Measurements from ENCODE around the gene ALX4.

ALX4 gene

GRCh38 chr11:44224867-44225501 lies 85.0 kb downstream of the ALX4 start:
- TF ChIP-seq CTCF (conservative IDR thresholded peaks at IDR 0.05; ENCODE audit: low read depth, low read length): no peak
- no peak overlapping the region for H3K4me3 ChIP-seq (ENCODE audit: low read depth, low read length)
- no peak for DNase-seq (ENCODE audit: low read depth)

GRCh38 chr11:44223238-44223637 lies 86.7 kb downstream of the ALX4 start:
- peak; percentile 50 for DNase-seq (ENCODE audit: low read depth)
- no peak overlapping the region for H3K4me3 ChIP-seq (ENCODE audit: low read depth, low read length)
- TF ChIP-seq CTCF (conservative IDR thresholded peaks at IDR 0.05; ENCODE audit: low read depth, low read length): no peak

DNA sequence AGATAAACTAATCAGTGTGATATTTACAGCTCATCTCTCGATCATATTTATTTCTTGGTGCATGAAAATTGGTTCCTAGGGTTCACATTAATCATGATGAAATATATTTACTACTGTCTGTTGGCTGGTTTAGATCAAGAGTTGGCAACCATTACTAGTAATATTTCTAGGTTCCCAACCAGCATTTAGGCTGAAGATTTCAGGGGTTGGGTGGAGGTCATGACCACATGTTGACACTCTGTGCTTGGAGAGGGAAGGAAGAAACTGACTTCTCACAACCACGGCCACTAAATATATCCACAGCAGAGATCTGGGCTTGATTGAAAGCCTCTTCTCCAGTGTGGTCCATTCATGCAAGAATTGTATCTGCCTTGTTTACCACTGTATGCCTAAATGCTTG lies 87.9 kb downstream of the ALX4 start:
- no peak for TF ChIP-seq CTCF (conservative IDR thresholded peaks at IDR 0.05; ENCODE audit: low read depth, low read length)
- DNase-seq (ENCODE audit: low read depth): no peak
- no peak overlapping the region for H3K4me3 ChIP-seq (ENCODE audit: low read depth, low read length)

- DNase-seq (ENCODE audit: low read depth): no peak
- no peak for TF ChIP-seq CTCF (conservative IDR thresholded peaks at IDR 0.05; ENCODE audit: low read depth, low read length)
- no peak overlapping the region for H3K4me3 ChIP-seq (ENCODE audit: low read depth, low read length)
These were observed 88.5 kb downstream of the ALX4 start for GRCh38 chr11:44221456-44221855.

DNA sequence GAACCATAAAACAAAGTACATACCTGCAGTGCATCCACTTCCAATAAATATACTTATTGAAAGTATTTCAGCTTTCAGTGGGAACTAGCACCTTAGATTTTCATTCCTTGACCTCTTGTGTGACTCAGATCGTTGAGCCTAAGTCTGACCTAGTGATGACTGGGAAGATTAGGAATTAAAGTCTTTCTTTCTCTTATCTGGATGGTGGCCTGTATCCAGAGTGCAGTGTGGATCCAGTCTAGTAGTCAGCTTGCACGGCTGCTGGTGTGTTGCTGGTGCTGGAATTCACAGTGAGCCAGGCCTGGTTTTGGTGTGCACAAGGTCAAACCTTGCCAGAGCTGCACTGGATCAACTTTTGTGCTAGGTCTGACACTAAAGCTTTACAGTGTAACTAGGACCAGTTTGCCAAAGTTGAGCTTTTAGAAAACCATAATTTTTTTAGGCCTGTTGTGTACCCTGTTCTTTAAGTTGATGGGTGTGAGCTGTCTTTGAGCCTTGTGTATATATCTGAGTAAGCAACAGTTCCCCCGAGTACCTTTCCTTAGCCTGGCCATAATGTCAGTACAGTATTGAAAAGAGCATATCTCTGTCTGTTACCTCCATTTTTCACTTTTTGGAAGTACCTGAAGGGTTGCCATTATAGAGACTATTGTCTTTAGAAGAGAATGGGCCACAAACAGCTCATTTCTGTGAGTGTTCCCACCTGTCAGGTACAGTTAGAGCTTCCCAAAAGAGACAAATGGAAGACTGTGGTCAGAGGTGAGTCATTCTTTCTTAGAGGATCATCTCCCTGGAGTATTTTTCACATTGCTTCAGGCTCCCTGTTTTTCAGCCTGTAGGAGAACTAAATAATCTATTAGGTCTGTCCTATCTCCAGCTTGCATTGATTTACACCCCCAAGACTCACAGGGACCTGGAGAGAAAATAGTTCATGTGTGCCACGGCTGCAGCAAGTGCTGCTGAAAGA lies 89.8 kb downstream of the ALX4 start:
- peak; percentile 14 for DNase-seq (ENCODE audit: low read depth)
- no peak overlapping the region for H3K4me3 ChIP-seq (ENCODE audit: low read depth, low read length)

DNA sequence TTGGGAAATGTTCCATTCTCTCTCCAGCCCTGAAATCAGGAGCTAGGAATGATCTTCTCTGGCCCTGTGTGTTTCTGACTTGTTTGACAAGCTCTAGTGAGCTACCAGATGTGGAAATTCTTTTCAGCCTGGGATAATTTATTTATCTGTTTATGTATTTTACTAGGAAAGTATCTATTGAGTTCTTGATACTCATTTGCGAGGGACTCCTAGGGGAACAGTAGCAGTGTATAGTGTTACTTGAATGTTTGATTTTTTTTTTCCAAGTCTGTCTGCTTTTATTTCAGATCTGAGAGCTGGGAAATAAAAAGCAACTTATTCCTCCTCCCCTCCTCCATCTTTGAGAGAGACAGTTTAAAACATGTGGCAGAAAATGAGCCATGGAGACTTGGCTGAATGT lies 92.5 kb downstream of the ALX4 start:
- TF ChIP-seq CTCF (conservative IDR thresholded peaks at IDR 0.05; ENCODE audit: low read depth, low read length): no peak
- no peak for DNase-seq (ENCODE audit: low read depth)
- no peak overlapping the region for H3K4me3 ChIP-seq (ENCODE audit: low read depth, low read length)

More for the DNA sequence above, 89.8 kb downstream of the ALX4 start:
- TF ChIP-seq CTCF (conservative IDR thresholded peaks at IDR 0.05; ENCODE audit: low read depth, low read length): no peak

Data from choroid plexus epithelial cell (primary cell).